ENCODE measurements around the gene ACD. TPM values are rescaled to one million over a fixed set of nuclear protein-coding genes. Genes with fewer than 3 reads are reported as not detected.
A peak's percentile ranks its signal among the peaks of the same experiment; 100 is the strongest.

The ACD gene
- total and polyA plus RNA-seq, 9 of the 15 experiments (the other 6 are each of a cell fraction or from before 2014, with no cell fraction given), result 4.2 to 47.4 (median 19.2) TPM

DNA sequence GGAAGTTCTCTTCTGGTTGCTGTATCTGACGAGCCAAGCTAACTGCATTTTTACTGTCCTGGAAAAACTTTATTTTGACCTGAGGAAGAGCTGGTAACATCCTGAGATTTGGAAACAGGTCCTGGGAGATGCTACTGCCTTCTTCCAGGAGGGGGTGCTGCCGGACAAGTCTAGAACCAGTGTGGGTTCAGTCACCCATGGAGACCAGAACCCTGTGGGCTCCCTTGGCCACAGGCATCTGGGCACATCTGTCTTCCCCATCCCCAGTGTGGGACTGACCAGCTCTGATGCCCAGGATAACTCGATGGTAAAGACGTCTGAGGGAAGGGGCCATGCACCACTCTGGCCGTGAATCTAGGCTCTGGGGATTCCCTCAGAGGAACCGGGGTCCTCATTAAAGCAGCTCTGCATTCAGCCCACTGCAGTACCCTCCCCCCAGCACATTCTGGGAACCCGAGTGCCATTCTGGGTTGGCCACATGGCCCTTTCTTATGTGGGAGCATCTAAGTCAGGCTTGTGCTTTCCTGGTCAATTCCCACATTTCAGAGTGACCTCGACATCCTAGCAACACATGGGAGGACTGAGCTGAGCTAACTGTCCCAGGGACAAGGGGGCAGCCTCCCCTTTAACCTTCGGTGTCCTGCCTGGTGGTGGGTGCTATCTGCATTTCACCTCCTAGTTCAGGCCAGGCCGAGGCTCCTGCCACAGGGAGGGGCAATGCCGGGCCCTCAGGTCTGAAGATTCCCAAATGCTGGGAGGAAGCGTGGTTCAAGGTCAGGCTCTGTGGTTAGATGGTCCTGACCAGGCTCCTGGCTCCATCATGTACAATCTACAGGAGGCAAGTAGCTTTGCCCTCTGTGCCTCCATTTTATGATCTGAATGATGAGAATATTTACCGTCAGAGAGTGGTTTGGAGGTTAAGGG, 12.9 kb upstream of the ACD start (continued):
- no peak for TF ChIP-seq MGA (IDR thresholded peaks at IDR 0.05)
- TF ChIP-seq NONO (IDR thresholded peaks at IDR 0.05; ENCODE audit: low read depth in 2 of 2, low read length in 1 of 2), result no peak
- TF ChIP-seq ZKSCAN1 (IDR thresholded peaks at IDR 0.05; ENCODE audit: low read depth, low read length), result 0 out of 2 replicates have a peak, but pooled peaks have one; percentile 16
- no peak for TF ChIP-seq MECOM (CRISPR knock-in tag; IDR thresholded peaks at IDR 0.05)
- peak; percentile 82 for TF ChIP-seq CC2D1A (IDR thresholded peaks at IDR 0.05)
- peak; percentile 87 to 90 for TF ChIP-seq RAD21 (CRISPR knock-in tag; conservative IDR thresholded peaks at IDR 0.05 in 1 of 2, IDR thresholded peaks at IDR 0.05 in 1 of 2)
- 0 out of 2 replicates have a peak, but pooled peaks have one; percentile 17 for TF ChIP-seq CTBP1 (IDR thresholded peaks at IDR 0.05; ENCODE audit: borderline replicate concordance)
- no peak for TF ChIP-seq NR2F6 (CRISPR knock-in tag; IDR thresholded peaks at IDR 0.05)
- TF ChIP-seq ZBTB1 (CRISPR knock-in tag; IDR thresholded peaks at IDR 0.05; ENCODE audit: borderline replicate concordance, low read depth), result no peak
- no peak for TF ChIP-seq MYBL2 (IDR thresholded peaks at IDR 0.05; ENCODE audit: low read depth)
- no peak for TF ChIP-seq MYBL2 (CRISPR knock-in tag; IDR thresholded peaks at IDR 0.05; ENCODE audit: borderline replicate concordance)
- TF ChIP-seq, protein P1, sequence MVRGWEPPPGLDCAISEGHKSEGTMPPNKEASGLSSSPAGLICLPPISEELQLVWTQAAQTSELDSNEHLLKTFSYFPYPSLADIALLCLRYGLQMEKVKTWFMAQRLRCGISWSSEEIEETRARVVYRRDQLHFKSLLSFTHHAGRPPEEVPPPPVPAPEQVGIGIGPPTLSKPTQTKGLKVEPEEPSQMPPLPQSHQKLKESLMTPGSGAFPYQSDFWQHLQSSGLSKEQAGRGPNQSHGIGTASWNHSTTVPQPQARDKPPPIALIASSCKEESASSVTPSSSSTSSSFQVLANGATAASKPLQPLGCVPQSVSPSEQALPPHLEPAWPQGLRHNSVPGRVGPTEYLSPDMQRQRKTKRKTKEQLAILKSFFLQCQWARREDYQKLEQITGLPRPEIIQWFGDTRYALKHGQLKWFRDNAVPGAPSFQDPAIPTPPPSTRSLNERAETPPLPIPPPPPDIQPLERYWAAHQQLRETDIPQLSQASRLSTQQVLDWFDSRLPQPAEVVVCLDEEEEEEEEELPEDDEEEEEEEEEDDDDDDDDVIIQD (CRISPR knock-in tag; IDR thresholded peaks at IDR 0.05), result 0 out of 2 replicates have a peak, but pooled peaks have one; percentile 57
- TF ChIP-seq ESRRA (IDR thresholded peaks at IDR 0.05; ENCODE audit: borderline replicate concordance, low read depth), result 0 out of 2 replicates have a peak, but pooled peaks have one; percentile 20
- no peak for TF ChIP-seq ZNF384 (IDR thresholded peaks at IDR 0.05; ENCODE audit: low read depth, low read length)

All from K562 (cell line).